IMR-90 (cell line): ENCODE results near the gene CUBN. TPM values are rescaled to one million over a fixed set of nuclear protein-coding genes. Genes with fewer than 3 reads are reported as not detected.

ENCODE experiments used
- ATAC-seq: fragments of 200-7000 bp; cut with Tn5 transposase; 2 replicates; pipeline ENCODE4 v1.9.1; 2020; ENCODE audit warnings: low read depth, mild to moderate bottlenecking, moderate library complexity
- BruUV-seq: library from RNA; stranded (reverse); fragments of 400-500 nt; replicated peaks from 2 replicates; lab custom pipeline; 2021; lab: Mats Ljungman, UMichigan
- CTCF ChIA-PET: fragments of 300-600 bp; formaldehyde crosslinking; extraction: SDS; loops from one replicate; lab custom pipeline; 2021; ENCODE audit warnings: antibody characterized with exemption; lab: Yijun Ruan, JAX
- POLR2A ChIA-PET: fragments of 300-600 bp; sonication (Branson Sonifier 250); formaldehyde crosslinking; loops from one replicate; lab custom pipeline; 2022; ENCODE audit warnings: antibody characterized with exemption; ENCODE audit not compliant: unreplicated experiment; lab: Charles Lee
- DNase-seq: peaks from one replicate; pipeline ENCODE4 v3.0.0; 2013
- H2AFZ ChIP-seq: replicated peaks from 2 replicates; pipeline ENCODE3; 2013; ENCODE audit warnings: low read length, mild to moderate bottlenecking; ENCODE audit not compliant: poor library complexity
- H2AK5ac ChIP-seq: 2 replicates; pipeline ENCODE4 v1.6.1; 2013; ENCODE audit warnings: low read depth, low read length, inconsistent platforms
- H2AK9ac ChIP-seq: replicated peaks from 2 replicates; pipeline ENCODE3; 2013; ENCODE audit warnings: mild to moderate bottlenecking, low read depth, low read length, moderate library complexity; ENCODE audit not compliant: poor library complexity
- H2BK120ac ChIP-seq: 2 replicates; pipeline ENCODE4 v1.6.1; 2013; ENCODE audit warnings: low read depth, low read length, inconsistent platforms
- H2BK15ac ChIP-seq: 3 replicates; pipeline ENCODE4 v1.6.1; 2013; ENCODE audit warnings: low read depth, low read length, inconsistent platforms
- H2BK20ac ChIP-seq: 2 replicates; pipeline ENCODE4 v1.6.1; 2013; ENCODE audit warnings: low read depth, mild to moderate bottlenecking, inconsistent platforms, low read length, moderate library complexity
- H2BK5ac ChIP-seq: 2 replicates; pipeline ENCODE4 v1.6.1; 2013; ENCODE audit warnings: mild to moderate bottlenecking, low read depth, low read length, inconsistent platforms; ENCODE audit not compliant: poor library complexity, severe bottlenecking
- H3K14ac ChIP-seq: replicated peaks from 2 replicates; pipeline ENCODE4 v1.6.1; 2013; ENCODE audit warnings: low read depth, low read length, inconsistent platforms
- H3K18ac ChIP-seq: 2 replicates; pipeline ENCODE4 v1.6.1; 2013; ENCODE audit warnings: low read depth, low read length, control low read depth
- H3K23ac ChIP-seq: 2 replicates; pipeline ENCODE4 v1.6.1; 2013; ENCODE audit warnings: low read depth, low read length, inconsistent platforms
- H3K27ac ChIP-seq: 2 replicates; pipeline ENCODE4 v1.5.1; 2013; ENCODE audit warnings: mild to moderate bottlenecking, control low read depth, low read length; ENCODE audit not compliant: insufficient read depth
- H3K27me3 ChIP-seq: 2 replicates; pipeline ENCODE4 v1.6.1; 2013; ENCODE audit warnings: low read length; ENCODE audit not compliant: control insufficient read depth, insufficient read depth
- H3K36me3 ChIP-seq: 2 replicates; pipeline ENCODE4 v1.6.1; 2013; ENCODE audit warnings: low read length, mixed read lengths; ENCODE audit not compliant: control insufficient read depth, insufficient read depth
- H3K4ac ChIP-seq: 2 replicates; pipeline ENCODE4 v1.6.1; 2013; ENCODE audit warnings: low read depth, low read length, inconsistent platforms
- H3K4me1 ChIP-seq: 2 replicates; pipeline ENCODE4 v1.6.1; 2013; ENCODE audit warnings: low read length, mixed read lengths; ENCODE audit not compliant: control insufficient read depth, insufficient read depth
- H3K4me2 ChIP-seq: 2 replicates; pipeline ENCODE4 v1.6.1; 2013; ENCODE audit warnings: low read depth, mild to moderate bottlenecking, control low read depth, low read length, moderate library complexity
- H3K4me3 ChIP-seq: 2 replicates; pipeline ENCODE4 v1.5.1; 2013; ENCODE audit warnings: low read depth, mild to moderate bottlenecking, control low read depth, low read length, moderate library complexity; ENCODE audit not compliant: insufficient read depth
- H3K56ac ChIP-seq: 2 replicates; pipeline ENCODE4 v1.6.1; 2013; ENCODE audit warnings: low read length, inconsistent platforms; ENCODE audit not compliant: insufficient read depth; ENCODE audit errors: extremely low read depth
- H3K79me1 ChIP-seq, 2 experiments: 2 replicates each; pipeline ENCODE4 v1.6.1; 2013; ENCODE audit warnings: low read length in 2 of 2, inconsistent platforms in 1 of 2, low read depth in 1 of 2
- H3K9ac ChIP-seq: 2 replicates; pipeline ENCODE4 v1.6.1; 2013; ENCODE audit warnings: low read depth, low read length, control low read depth
- H3K9me1 ChIP-seq: 2 replicates; pipeline ENCODE4 v1.6.1; 2013; ENCODE audit warnings: low read length, inconsistent platforms; ENCODE audit not compliant: insufficient read depth
- H3K9me3 ChIP-seq: 2 replicates; pipeline ENCODE4 v1.6.1; 2013; ENCODE audit warnings: low read length; ENCODE audit not compliant: control insufficient read depth, insufficient read depth
- H4K20me1 ChIP-seq: 2 replicates; pipeline ENCODE4 v1.6.1; 2013; ENCODE audit warnings: low read length, inconsistent platforms; ENCODE audit not compliant: insufficient read depth
- H4K5ac ChIP-seq: 2 replicates; pipeline ENCODE4 v1.6.1; 2013; ENCODE audit warnings: mild to moderate bottlenecking, low read depth, low read length, control low read depth
- H4K8ac ChIP-seq, 2 experiments: 2 replicates each; pipeline ENCODE4 v1.6.1; 2013; ENCODE audit warnings: low read depth in 2 of 2, low read length in 2 of 2, control low read depth in 1 of 2, inconsistent platforms in 1 of 2
- H4K91ac ChIP-seq: 2 replicates; pipeline ENCODE4 v1.6.1; 2013; ENCODE audit warnings: low read depth, low read length, inconsistent platforms; ENCODE audit not compliant: insufficient read depth
- BHLHE40 ChIP-seq: fragments of 150-350 bp; IDR thresholded peaks from 2 replicates; pipeline ENCODE4 v1.6.1; 2016; ENCODE audit warnings: mild to moderate bottlenecking, low read depth, low read length
- CEBPB ChIP-seq: IDR thresholded peaks from 2 replicates; pipeline ENCODE4 v1.6.1; 2012; ENCODE audit warnings: low read depth, low read length, improper control_type of control experiment
- CHD1 ChIP-seq: IDR thresholded peaks from 2 replicates; pipeline ENCODE4 v1.6.1; 2012; ENCODE audit warnings: low read depth, low read length, improper control_type of control experiment
- CTCF ChIP-seq: conservative IDR thresholded peaks from 2 replicates; pipeline ENCODE4 v1.5.1; 2012; ENCODE audit warnings: mild to moderate bottlenecking, low read depth, low read length, improper control_type of control experiment
- ELK1 ChIP-seq: fragments of 150-350 bp; IDR thresholded peaks from 2 replicates; pipeline ENCODE4 v1.6.1; 2016; ENCODE audit warnings: low read depth, mild to moderate bottlenecking, low read length, moderate library complexity, borderline replicate concordance
- FOS ChIP-seq: fragments of 150-350 bp; IDR thresholded peaks from 2 replicates; pipeline ENCODE4 v1.6.1; 2016; ENCODE audit warnings: low read depth, low read length
- MAFK ChIP-seq: IDR thresholded peaks from 2 replicates; pipeline ENCODE4 v1.6.1; 2012; ENCODE audit warnings: low read depth, low read length, improper control_type of control experiment
- MAZ ChIP-seq: IDR thresholded peaks from 2 replicates; pipeline ENCODE4 v1.6.1; 2012; ENCODE audit warnings: low read depth, mild to moderate bottlenecking, low read length, improper control_type of control experiment, moderate library complexity, borderline replicate concordance
- MXI1 ChIP-seq: IDR thresholded peaks from 2 replicates; pipeline ENCODE4 v1.6.1; 2012; ENCODE audit warnings: low read depth, mild to moderate bottlenecking, low read length, moderate library complexity, borderline replicate concordance
- NFE2L2 ChIP-seq: fragments of 150-350 bp; IDR thresholded peaks from 2 replicates; pipeline ENCODE4 v1.6.1; 2016; ENCODE audit warnings: low read depth, mild to moderate bottlenecking, low read length
- POLR2A ChIP-seq: IDR thresholded peaks from 2 replicates; pipeline ENCODE4 v1.6.1; 2012; ENCODE audit warnings: mild to moderate bottlenecking, low read depth, low read length
- RAD21 ChIP-seq: IDR thresholded peaks from 2 replicates; pipeline ENCODE4 v1.6.1; 2012; ENCODE audit warnings: low read length, improper control_type of control experiment
- RCOR1 ChIP-seq: IDR thresholded peaks from 2 replicates; pipeline ENCODE4 v1.6.1; 2012; ENCODE audit warnings: mild to moderate bottlenecking, low read length, improper control_type of control experiment; ENCODE audit not compliant: insufficient replicate concordance
- RFX5 ChIP-seq: IDR thresholded peaks from 2 replicates; pipeline ENCODE4 v1.8.0; 2012; ENCODE audit warnings: low read depth, mild to moderate bottlenecking, low read length, moderate library complexity
- SMC3 ChIP-seq: fragments of 150-350 bp; IDR thresholded peaks from 2 replicates; pipeline ENCODE4 v1.6.1; 2016; ENCODE audit warnings: low read depth, mild to moderate bottlenecking, antibody characterized with exemption, low read length, moderate library complexity
- USF2 ChIP-seq: fragments of 150-350 bp; IDR thresholded peaks from 2 replicates; pipeline ENCODE4 v1.6.1; 2017; ENCODE audit warnings: mild to moderate bottlenecking, antibody characterized with exemption, low read length, low read depth
- WGBS, 2 experiments: methylation state at CpG; one replicate each; pipeline versions ENCODE4 v1.1.5 to v1.1.7; 2013; ENCODE audit warnings: missing lambda C conversion rate in 2 of 2; ENCODE audit not compliant: insufficient read length in 1 of 2; ENCODE audit errors: extremely low coverage in 2 of 2; 5-methylcytosine and 5-hydroxymethylcytosine counted together
- dilution Hi-C: fragments of 300-500 bp; cut with HindIII; formaldehyde crosslinking; loops from one replicate; pipeline ENCODE4 v1.14.3; 2018; ENCODE audit warnings: low sequenced_read_pairs; ENCODE audit not compliant: unreplicated experiment
- in situ Hi-C: fragments of 300-500 bp; cut with MboI; formaldehyde crosslinking; loops from 3 replicates; pipeline ENCODE4 v1.14.3; 2019; ENCODE audit warnings: low sequenced_read_pairs, inconsistent platforms, mixed read lengths
- intact Hi-C: fragments of 100-400 bp; cut with micrococcal nuclease; formaldehyde crosslinking; loops from 2 replicates; pipeline ENCODE4 v1.10.0; 2022
- polyA plus RNA-seq, 3 experiments: library from polyadenylated mRNA; depleted of rRNA; stranded (reverse); fragments of >200 nt; gene quantifications; 2 replicates each; pipeline ENCODE4 v1.2.3, GENCODE V29; 2012; ENCODE audit warnings: low replicate concordance in 1 of 3
- total RNA-seq: library from RNA; depleted of rRNA; stranded (reverse); fragments of >200 nt; gene quantifications from 2 replicates; pipeline ENCODE4 v1.2.3, GENCODE V29; 2012

The CUBN gene
- total and polyA plus RNA-seq, 2 of the 4 experiments (the other 2 are of a cell fraction), result 0.19 to 0.54 TPM

GRCh38 chr10:17169803-17170202, 40.2 kb upstream of the CUBN start:
- peak overlapping the region; percentile 43; the same call in 1 of the 2 replicates for H3K4me2 ChIP-seq
- no peaks in the 10 kb centered on the region for H4K20me1 ChIP-seq
- H3K4me3 ChIP-seq, result no peak overlapping the region
- no peak overlapping the region for H2AK9ac ChIP-seq
- ChIA-PET CTCF (interaction anchor here (0.6 to 0.8 kb wide), 2 partner anchors 209 to 317 kb away, joined by 3 read pairs; no protein-coding TSS in a partner anchor), POLR2A (no interaction called here)
- H3K4me1 ChIP-seq, result peaks cover 4% of the 10 kb centered on the region
- in situ Hi-C loops, result no loop called here
- H3K14ac ChIP-seq, result no peak overlapping the region
- no peak overlapping the region for H2BK20ac ChIP-seq
- no peak overlapping the region for H3K27ac ChIP-seq
- no peaks in the 10 kb centered on the region for H3K27me3 ChIP-seq
- WGBS, 2 experiments, result no CpG with 5 or more reads among the region's 4 CpGs
- H3K9ac ChIP-seq, result no peak overlapping the region
- intact Hi-C loops, result no loop called here
- H3K36me3 ChIP-seq, result no peaks in the 10 kb centered on the region; the same call in 1 of the 2 replicates
- H2BK15ac ChIP-seq, result no peak overlapping the region
- no peak overlapping the region for H3K23ac ChIP-seq
- H3K79me1 ChIP-seq, result peaks cover 0 to 5% of the 10 kb centered on the region in 2 experiments; a peak in 1 of 4 replicates
- H4K91ac ChIP-seq, result no peak overlapping the region
- no peak overlapping the region for H4K5ac ChIP-seq
- no peak overlapping the region for H3K4ac ChIP-seq
- no peak overlapping the region for H2AK5ac ChIP-seq
- TF ChIP-seq CHD1, result no peak
- TF ChIP-seq ELK1, result no peak
- no peak for TF ChIP-seq RFX5
- TF ChIP-seq MAZ, result no peak
- no peak for TF ChIP-seq MXI1
- TF ChIP-seq CEBPB, result no peak
- no peak for TF ChIP-seq MAFK
- TF ChIP-seq FOS, result no peak
- TF ChIP-seq POLR2A, result no peak
- TF ChIP-seq RAD21, result no peak
- TF ChIP-seq CTCF, result no peak
- TF ChIP-seq SMC3, result no peak
- no peak for TF ChIP-seq NFE2L2
- no peak for TF ChIP-seq BHLHE40
- TF ChIP-seq RCOR1, result no peak
- no peak for TF ChIP-seq USF2
- dilution Hi-C loops, result no loop called here
- H3K9me1 ChIP-seq, result peaks cover 4% of the 10 kb centered on the region
- no peak overlapping the region for H2BK120ac ChIP-seq
- H2AFZ ChIP-seq, result no peak overlapping the region
- DNase-seq, result no peak
- no peak overlapping the region for H2BK5ac ChIP-seq
- H3K56ac ChIP-seq, result no peak overlapping the region
- no peak overlapping the region for H4K8ac ChIP-seq
- H3K9me3 ChIP-seq, result no peaks in the 10 kb centered on the region
- ATAC-seq, result peak; percentile 58
- H3K18ac ChIP-seq, result 0 out of 2 replicates have a peak overlapping the region, but pooled peaks have one; percentile 22
- BruUV-seq, result no TSS peak
